GM19035 (cell line): ENCODE data around the gene HEXA.
A peak's percentile ranks its signal among the peaks of the same experiment; 100 is the strongest.
"Not testable (repeated sequence)": the region's sequence is repeated elsewhere in the genome, so short reads cannot be mapped to it uniquely, and the experiment has no call there.

ENCODE experiments used
- ATAC-seq: cut with Tn5 transposase; IDR thresholded peaks from one replicate; pipeline ENCODE4 v1.9.1; 2021; ENCODE audit not compliant: unreplicated experiment

The HEXA gene

DNA sequence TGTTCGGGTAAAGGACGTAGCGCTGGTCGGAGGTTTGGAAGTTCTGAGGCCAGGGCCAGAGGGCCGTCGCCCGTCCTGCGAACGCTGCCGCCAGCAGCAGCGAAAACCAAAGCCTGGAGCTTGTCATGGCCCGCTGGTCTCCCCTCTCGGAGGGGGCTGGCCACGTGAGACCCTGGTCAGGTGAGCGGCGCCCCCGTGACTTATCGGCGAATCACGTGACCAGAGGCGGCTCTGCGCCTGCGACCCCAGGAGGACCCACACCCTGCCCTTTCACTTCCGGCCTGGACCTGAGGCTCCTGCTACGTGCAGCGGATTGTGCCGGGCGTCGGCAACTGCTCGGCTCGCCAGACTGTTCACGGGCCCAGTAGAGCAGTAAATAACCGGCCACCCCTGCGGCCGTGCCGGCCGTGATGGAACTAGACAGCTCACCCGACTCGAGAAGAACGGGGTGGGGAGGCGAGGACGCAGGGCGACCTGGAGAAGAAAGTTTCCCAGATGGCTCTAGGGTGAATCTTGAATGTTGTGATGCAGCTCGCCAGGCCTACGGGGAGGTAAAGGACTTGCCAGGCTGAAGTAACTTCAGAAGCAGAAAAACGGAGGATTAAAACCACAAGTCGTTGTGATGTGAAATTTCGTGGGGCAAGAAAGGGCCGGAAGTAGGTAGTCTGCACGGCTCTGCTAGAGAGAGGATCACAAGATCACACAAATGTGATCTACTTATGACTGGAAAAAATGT, at the start of gene HEXA:
HEXA (minus strand) TSS at position 169 of the 736 bp plus-strand sequence; CDS start at position 127, 42 bp downstream.
- ATAC-seq = peak; percentile 75

DNA sequence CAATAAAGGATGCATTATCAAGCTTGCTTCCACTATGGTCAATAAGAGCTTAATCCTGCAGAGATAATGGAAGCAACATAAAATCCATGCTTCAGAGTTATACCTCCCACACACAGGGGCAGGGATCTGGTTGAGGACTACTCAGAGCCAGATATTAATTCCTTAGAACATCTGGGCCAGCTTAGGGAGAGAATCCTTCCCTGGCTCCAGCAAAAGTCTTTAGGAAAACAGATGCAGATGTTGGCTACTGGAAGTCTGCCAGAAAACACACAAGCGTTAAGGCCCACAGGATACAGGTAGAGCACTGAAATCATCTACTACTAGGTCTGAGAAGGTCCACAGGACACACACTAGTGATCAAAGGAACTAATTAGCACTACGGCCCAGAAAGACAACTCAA, 47.4 kb upstream of the HEXA start:
- ATAC-seq = no peak

DNA sequence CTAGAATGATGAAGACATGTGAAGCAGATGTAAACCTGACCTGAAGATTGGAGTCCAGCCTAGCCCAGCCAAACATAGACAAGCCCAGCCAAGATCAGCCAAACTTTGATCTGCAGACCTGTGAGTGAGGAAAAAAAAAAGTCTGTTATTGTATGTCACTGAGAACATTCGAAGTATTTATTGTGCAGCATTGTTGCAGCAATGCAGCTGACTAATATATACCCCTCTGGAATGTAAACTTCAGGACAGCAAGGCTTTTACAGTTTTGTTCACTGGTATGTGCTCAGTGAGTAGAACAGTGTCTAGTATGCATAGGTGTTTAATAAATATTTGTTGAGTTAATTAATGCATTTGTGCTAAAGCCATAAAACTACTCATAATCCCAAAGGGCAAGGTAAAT, 45.7 kb upstream of the HEXA start:
- ATAC-seq = no peak

GRCh38 chr15:72420576-72420975, 44.8 kb upstream of the HEXA start:
- ATAC-seq = no peak

DNA sequence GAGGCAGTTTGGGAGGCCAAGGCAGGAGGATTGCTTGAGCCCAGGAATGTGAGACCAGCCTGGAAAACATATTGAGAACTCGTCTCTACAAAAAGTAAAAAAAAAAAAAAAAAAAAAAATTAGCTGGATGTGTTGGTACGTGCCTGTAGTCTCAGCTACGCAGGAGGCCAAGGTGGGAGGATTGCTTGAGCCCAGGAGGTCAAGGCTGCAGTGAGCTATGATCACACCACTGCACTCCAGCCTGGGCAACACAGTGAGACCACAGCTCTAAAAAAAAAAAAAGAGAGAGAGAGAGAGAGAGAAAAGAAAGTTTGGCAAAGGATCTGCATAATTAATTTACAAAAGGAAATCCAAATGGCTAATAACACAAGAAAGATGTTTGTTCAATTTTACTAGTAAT, 44.0 kb upstream of the HEXA start:
- not testable (repeated sequence) for ATAC-seq

DNA sequence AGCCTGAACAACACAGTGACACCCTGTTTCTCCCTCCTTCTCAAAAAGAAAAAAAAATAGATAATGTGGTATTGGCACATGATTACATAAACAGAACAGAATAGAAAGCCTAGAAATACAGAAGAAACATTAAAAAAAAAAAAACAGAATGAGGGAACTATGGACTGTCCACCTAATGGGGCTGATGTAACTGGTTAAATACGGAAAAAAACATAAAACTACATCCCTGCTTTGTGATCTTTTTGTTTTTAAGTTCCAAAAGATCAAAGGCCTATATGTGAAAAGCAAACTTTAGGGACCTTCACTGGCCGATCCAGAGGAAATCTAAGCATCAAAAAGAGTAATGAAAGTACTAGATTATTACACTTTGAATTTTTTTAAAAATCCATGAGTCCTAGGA, 39.5 kb upstream of the HEXA start:
- no peak for ATAC-seq

DNA sequence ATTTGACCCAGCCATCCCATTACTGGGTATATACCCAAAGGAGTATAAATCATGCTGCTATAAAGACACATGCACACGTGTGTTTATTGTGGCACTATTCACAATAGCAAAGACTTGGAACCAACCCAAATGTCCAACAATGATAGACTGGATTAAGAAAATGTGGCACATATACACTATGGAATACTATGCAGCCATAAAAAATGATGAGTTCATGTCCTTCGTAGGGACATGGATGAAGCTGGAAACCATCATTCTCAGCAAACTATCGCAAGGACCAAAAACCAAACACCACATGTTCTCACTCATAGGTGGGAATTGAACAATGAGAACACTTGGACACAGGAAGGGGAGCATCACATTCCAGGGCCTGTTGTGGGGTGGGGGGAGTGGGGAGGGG, 37.5 kb upstream of the HEXA start:
- not testable (repeated sequence) for ATAC-seq

- ATAC-seq = no peak
Measured at GRCh38 chr15:72411544-72411943, 35.7 kb upstream of the HEXA start.

- no peak for ATAC-seq
Measured at GRCh38 chr15:72411111-72411510, 35.3 kb upstream of the HEXA start.

GRCh38 chr15:72406936-72407335, 31.1 kb upstream of the HEXA start:
- ATAC-seq = no peak

DNA sequence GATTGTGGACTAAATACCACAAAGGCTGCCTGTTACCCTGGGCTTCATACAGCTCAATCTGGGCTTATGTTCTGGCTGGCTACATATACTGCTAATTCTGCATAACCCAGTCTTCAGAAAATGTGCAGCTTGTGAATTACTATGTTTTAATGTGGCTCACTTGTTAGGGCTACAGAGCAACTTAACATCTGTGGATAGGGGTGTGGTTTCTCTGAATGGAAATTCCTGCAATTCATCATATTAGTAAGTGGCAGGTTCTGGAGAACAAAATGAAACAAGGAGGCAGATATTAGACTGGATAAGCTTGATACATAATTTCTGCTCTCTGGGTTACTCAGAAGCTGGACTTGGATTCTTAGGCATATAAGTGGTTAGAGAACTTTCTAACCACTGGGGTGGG, 29.0 kb upstream of the HEXA start:
- ATAC-seq = no peak

- ATAC-seq = no peak
Measured at GRCh38 chr15:72404356-72404755, 28.5 kb upstream of the HEXA start.

DNA sequence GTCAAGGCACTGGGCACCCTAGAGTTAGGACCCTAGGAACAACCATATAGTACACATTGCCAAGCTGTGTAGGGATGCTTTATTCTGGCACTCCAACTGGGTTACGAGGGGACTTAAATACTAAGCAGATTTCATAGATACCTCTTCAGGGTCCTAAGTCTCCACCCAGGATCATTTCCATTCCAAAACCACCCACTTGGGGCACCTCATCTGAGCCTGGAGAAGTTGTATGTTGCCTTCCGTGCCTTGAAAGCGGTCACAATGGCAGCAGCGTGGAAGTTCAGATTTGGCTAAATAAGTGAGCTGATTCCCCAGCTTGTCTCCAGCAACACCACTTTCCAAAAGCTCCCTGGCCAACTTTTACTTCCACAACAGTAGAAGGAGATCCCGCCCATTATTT, 26.9 kb upstream of the HEXA start:
- ATAC-seq = no peak

- no peak for ATAC-seq
Measured at GRCh38 chr15:72398648-72399047, 22.8 kb upstream of the HEXA start.

GRCh38 chr15:72397796-72398588, 22.2 kb upstream of the HEXA start, which contains the start of gene TMEM202:
Gene TMEM202, plus strand, starts transcription at chr15:72398305. Its CDS starts 22 bp downstream, at chr15:72398327.
- no peak for ATAC-seq

GRCh38 chr15:72396331-72396730, 20.5 kb upstream of the HEXA start:
- ATAC-seq = not testable (repeated sequence)

GRCh38 chr15:72389231-72389630, 13.4 kb upstream of the HEXA start:
- ATAC-seq = no peak

GRCh38 chr15:72387741-72388140, 11.9 kb upstream of the HEXA start:
- ATAC-seq = no peak

DNA sequence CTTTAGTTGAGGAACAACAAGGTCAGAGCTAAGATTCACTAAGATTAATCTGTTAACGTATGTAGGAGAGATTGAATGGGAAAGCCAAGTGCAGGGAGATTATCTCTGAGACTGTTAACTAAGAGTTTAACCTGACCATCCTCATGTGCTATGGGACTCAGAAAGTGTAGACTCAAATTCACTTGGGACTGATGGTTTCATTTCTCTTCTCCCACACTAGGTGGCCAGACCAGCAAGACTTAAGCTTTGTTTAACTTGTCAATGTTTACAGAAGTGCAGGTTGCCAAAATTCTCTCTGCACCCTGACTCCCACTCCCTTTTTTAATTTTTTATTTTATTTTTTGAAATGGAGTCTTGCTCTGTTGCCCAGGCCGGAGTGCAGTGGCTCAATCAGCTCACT, 6.3 kb upstream of the HEXA start:
- no peak for ATAC-seq

GRCh38 chr15:72380743-72381142, 4.9 kb upstream of the HEXA start:
- ATAC-seq = no peak

DNA sequence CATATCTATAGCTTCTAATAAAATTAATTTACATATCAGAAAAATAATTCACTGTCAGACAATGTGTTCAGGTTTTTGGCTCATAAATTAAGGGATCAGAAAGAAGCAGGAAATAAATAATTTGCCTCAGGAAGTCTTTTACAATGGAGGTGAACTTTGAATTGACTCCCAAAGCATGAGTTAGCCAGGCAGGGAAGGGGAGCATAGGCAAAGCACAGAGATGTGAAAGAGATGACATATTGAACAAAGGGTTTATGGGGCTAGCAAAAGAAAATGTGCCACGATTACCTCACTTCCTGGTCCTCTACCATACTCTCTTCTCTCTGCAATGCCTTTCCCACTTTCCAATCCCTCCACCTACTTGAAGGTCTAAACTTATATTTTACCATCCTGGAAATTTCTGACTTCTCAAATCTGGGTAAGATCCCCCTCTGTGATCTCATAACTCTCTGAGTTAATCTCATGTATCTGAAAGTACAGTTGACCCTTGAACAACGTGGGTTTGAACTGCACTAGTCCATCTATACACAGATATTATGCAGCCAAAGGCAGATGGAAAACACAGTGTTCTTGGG, 4.1 kb upstream of the HEXA start:
- ATAC-seq = no peak

DNA sequence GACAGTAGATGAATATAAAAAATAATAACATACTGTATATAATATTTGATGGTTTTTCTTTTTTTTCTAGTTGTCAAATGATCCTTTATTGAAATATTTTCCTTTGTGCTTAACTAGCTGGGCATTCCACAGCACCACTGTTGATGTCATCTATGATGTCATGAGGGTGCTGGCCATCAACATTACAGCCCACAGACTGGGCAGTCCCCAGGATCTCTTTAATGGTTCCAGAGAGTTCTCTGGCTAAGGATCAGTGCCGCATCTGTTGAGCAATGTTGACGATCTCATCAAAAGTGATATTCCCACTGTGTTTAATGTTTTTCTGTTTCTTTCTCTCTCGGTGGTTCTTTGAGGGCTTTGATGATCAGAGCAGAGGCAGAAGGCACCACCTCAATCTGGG, 3.3 kb upstream of the HEXA start:
- ATAC-seq = not testable (repeated sequence)
